ENCODE measurements around the gene RHBG. TPM values are rescaled to one million over a fixed set of nuclear protein-coding genes. Genes with fewer than 3 reads are reported as not detected.
A peak's percentile ranks its signal among the peaks of the same experiment; 100 is the strongest.
"Not testable (repeated sequence)": the region's sequence is repeated elsewhere in the genome, so short reads cannot be mapped to it uniquely, and the experiment has no call there.

RHBG gene
- total RNA-seq, 1 experiment from 2014 or later, result 4.0 TPM

DNA sequence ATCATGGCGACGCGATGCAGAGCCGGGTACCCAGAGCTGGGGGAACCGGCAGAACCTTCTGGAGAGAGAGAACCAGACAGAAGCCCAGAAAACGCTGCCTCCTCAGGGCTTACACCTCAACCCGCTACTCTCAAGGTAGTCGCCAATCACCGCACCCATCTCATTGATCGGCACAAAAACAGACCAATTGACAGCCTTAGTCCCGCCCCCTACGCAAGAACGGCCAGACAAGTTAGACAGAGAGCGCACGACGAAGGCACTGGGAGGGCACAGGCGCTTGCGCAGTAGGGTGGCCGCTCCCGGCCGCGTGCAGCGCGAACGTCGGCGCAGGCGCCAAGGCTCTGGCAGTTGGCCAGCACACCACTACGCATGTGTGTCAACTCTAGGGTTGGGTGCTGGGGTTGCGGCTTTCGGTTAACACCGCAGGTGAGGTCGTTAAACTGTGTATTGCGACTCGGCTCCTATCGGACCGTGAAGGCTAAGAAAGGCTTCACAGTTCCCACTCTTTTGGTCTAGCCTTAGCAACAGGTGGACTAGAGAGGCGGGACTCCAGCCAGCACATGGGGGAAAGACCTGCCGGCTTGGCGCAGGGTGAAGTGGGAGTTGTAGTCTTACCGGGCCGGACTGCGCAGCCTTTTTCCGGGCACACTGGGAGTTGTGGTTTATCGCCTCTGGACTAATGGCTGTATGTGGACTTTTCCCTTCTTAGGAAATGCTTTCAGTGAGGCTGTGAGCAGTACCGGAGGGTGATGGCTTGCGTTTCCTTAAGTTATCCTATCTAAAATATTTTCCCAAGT lies 30.6 kb upstream of the RHBG start, which contains the start of the genes CCT3 and TSACC:
Gene CCT3 (minus strand): TSS at position 113 of the 797 bp plus-strand sequence. CDS start 108 bp downstream, at position 5.
Gene TSACC (plus strand): TSS at position 347 of the 797 bp plus-strand sequence. CDS start 1,232 bp downstream, outside the sequence.
- Histone ChIP-seq H3K4me1 (replicated peaks; ENCODE audit: insufficient read depth) (peaks cover 18% of the 10 kb centered on the region), H3K4me3 (peak within 1 kb of the TSS; percentile 100), H3K4me2 (peak within 1 kb of the TSS; percentile 97), H3K27ac (peak within 1 kb of the TSS; percentile 63), H3K79me2 (ENCODE audit: low read depth) (peaks cover 45% of the 10 kb centered on the region), H3K36me3 (ENCODE audit: low read depth) (peaks cover 35% of the 10 kb centered on the region), H3K9me3 (ENCODE audit: insufficient read depth, low read depth) (no peaks in the 10 kb centered on the region), H3K27me3 (ENCODE audit: insufficient read depth, low read depth) (no peaks in the 10 kb centered on the region), H4K20me1 (ENCODE audit: insufficient read depth) (peaks cover 34% of the 10 kb centered on the region), H3F3A (ENCODE audit: insufficient read depth, low read depth) (peaks cover 37% of the 10 kb centered on the region; the same call in 1 of the 2 replicates), H3K9me2 (ENCODE audit: insufficient read depth) (no peaks in the 10 kb centered on the region), H2AFZ (peak within 1 kb of the TSS; percentile 85)
- BruUV-seq (replicated peaks), result no TSS peak
- TF ChIP-seq, protein P1, sequence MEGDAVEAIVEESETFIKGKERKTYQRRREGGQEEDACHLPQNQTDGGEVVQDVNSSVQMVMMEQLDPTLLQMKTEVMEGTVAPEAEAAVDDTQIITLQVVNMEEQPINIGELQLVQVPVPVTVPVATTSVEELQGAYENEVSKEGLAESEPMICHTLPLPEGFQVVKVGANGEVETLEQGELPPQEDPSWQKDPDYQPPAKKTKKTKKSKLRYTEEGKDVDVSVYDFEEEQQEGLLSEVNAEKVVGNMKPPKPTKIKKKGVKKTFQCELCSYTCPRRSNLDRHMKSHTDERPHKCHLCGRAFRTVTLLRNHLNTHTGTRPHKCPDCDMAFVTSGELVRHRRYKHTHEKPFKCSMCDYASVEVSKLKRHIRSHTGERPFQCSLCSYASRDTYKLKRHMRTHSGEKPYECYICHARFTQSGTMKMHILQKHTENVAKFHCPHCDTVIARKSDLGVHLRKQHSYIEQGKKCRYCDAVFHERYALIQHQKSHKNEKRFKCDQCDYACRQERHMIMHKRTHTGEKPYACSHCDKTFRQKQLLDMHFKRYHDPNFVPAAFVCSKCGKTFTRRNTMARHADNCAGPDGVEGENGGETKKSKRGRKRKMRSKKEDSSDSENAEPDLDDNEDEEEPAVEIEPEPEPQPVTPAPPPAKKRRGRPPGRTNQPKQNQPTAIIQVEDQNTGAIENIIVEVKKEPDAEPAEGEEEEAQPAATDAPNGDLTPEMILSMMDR (conservative IDR thresholded peaks at IDR 0.05), result no peak; the same call in 1 of the 2 replicates
- POLR2A ChIA-PET (ENCODE audit: unreplicated experiment), result interaction anchor here (1.2 kb wide), 1 partner anchor 119 kb away, joined by 4 read pairs; no protein-coding TSS in a partner anchor
- CTCF ChIA-PET, result interaction anchor here (0.6 to 0.8 kb wide), 2 partner anchors 22 to 298 kb away, joined by 3 to 4 read pairs; no protein-coding TSS in a partner anchor
- intact Hi-C loops (cut with micrococcal nuclease; ENCODE audit: unreplicated experiment), result no loop called here
- DNase-seq, result peak; percentile 97 to 99

DNA sequence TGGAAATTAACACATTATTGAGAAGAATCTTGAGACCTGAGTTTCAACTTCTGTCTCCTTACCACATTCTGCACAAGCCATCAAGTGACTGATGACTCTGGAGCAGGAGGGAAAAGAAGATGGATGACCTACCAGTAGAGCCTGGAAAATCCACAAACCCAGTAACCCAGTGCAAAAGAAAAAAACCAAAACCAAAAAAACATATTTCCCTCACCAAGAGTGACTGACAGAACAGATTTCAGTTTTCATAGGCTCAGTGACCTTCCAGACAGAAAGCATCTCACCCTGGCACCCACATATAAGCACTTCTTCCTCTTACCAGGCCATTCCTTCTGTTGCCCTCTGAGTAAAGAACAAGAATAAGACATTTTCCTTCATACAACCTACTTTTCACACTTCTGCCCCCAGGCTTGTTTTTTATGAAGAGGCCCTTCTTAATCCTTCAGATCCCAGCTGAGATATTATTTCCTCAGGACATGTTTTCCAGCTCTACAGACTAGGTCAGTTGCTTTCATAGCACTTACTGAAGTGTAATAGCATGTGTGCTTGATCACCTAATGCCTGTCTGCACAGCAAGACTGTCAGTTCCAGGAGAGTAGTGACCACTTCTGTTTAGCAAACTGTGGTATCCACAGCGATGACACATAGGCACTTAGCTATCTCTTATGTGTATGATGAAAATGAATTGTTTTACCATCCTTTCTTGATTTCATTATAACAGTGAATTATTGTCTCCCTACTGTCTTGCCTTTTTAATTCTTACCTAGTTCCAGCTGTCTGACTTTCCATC lies 26.6 kb upstream of the RHBG start:
- TF ChIP-seq EZH2 (IDR thresholded peaks at IDR 0.05; ENCODE audit: low read depth), result no peak
- TF ChIP-seq, protein P1 (conservative IDR thresholded peaks at IDR 0.05), result no peak
- Histone ChIP-seq H3K4me1 (replicated peaks; ENCODE audit: insufficient read depth) (0 out of 2 replicates have a peak, but pooled peaks cover 4% of the 10 kb centered on the region), H3K27ac (no peak overlapping the region), H2AFZ (no peak overlapping the region), H4K20me1 (ENCODE audit: insufficient read depth) (no peaks in the 10 kb centered on the region), H3K27me3 (ENCODE audit: insufficient read depth, low read depth) (no peaks in the 10 kb centered on the region), H3F3A (ENCODE audit: insufficient read depth, low read depth) (peaks cover 24% of the 10 kb centered on the region; the same call in 1 of the 2 replicates), H3K9me3 (ENCODE audit: insufficient read depth, low read depth) (no peaks in the 10 kb centered on the region), H3K36me3 (ENCODE audit: low read depth) (no peaks in the 10 kb centered on the region), H3K4me3 (no peak overlapping the region), H3K79me2 (ENCODE audit: low read depth) (peaks cover 7% of the 10 kb centered on the region), H3K4me2 (no peak overlapping the region), H3K9me2 (ENCODE audit: insufficient read depth) (no peaks in the 10 kb centered on the region)
- ChIA-PET POLR2A (ENCODE audit: unreplicated experiment) (interaction anchor here (0.6 kb wide), 1 partner anchor 257 kb away, joined by 3 read pairs; no protein-coding TSS in a partner anchor), CTCF (no interaction called here)
- intact Hi-C loops (cut with micrococcal nuclease; ENCODE audit: unreplicated experiment), result no loop called here
- no peak for DNase-seq
- no TSS peak for BruUV-seq (replicated peaks)

DNA sequence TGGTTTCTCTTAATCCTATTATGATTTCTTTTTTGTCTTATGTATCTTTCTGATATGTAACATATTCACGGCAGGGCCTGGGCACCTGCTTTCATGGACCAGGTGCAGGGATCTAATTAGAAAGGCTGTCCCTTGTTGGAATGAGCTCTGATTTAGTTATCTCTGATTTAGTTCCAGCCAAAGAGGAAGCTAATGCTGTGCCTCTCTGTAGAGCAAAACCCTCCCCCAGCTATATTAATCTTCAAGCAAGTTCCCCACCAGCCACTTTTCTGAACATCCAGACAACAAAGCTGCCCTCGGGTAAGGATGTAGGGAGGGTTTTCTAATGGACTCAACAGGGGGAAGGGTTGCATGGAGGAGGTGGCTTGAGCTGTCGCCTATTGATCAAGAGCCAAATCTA lies 24.6 kb upstream of the RHBG start:
- no peaks in the 10 kb centered on the region for H3K9me3 ChIP-seq (ENCODE audit: insufficient read depth, low read depth)
- TF ChIP-seq, protein P1 (conservative IDR thresholded peaks at IDR 0.05), result no peak
- TF ChIP-seq EZH2 (IDR thresholded peaks at IDR 0.05; ENCODE audit: low read depth), result no peak
- intact Hi-C loops (cut with micrococcal nuclease; ENCODE audit: unreplicated experiment), result no loop called here
- no peak overlapping the region for H3K27ac ChIP-seq
- H3F3A ChIP-seq (ENCODE audit: insufficient read depth, low read depth), result peaks cover 13% of the 10 kb centered on the region; the same call in 1 of the 2 replicates
- no TSS peak for BruUV-seq (replicated peaks)
- ChIA-PET POLR2A (ENCODE audit: unreplicated experiment) (interaction anchor here (0.6 kb wide), 1 partner anchor 15 kb away, joined by 4 read pairs; no protein-coding TSS in a partner anchor), CTCF (interaction anchor here (0.6 kb wide), 1 partner anchor 17 kb away, joined by 3 read pairs; no protein-coding TSS in a partner anchor)
- H3K9me2 ChIP-seq (ENCODE audit: insufficient read depth), result no peaks in the 10 kb centered on the region
- H3K27me3 ChIP-seq (ENCODE audit: insufficient read depth, low read depth), result no peaks in the 10 kb centered on the region
- no peaks in the 10 kb centered on the region for H3K79me2 ChIP-seq (ENCODE audit: low read depth)
- no peak for DNase-seq
- H3K4me3 ChIP-seq, result no peak overlapping the region
- H4K20me1 ChIP-seq (ENCODE audit: insufficient read depth), result no peaks in the 10 kb centered on the region
- 0 out of 2 replicates have a peak, but pooled peaks cover under 1% of the 10 kb centered on the region for H3K4me1 ChIP-seq (replicated peaks; ENCODE audit: insufficient read depth)
- H3K36me3 ChIP-seq (ENCODE audit: low read depth), result no peaks in the 10 kb centered on the region
- no peak overlapping the region for H3K4me2 ChIP-seq
- H2AFZ ChIP-seq, result no peak overlapping the region

DNA sequence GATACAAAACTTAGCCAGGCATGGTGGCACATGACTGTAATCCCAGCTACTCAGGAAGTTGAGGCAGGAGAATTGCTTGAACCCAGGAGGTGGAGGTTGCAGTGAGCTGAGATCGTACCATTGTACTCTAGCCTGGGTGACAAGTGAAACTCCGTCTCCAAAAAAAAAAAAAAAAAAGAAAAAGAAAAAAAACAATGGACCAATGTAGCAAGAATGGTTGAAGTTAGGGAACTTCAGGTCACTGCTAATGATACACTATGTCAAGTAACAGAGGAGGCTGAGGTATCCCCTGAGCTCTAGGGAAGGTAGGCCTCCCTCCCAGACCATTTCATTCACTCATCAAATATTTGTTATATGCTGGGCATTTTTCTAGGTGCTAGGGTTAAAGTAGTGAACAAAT lies 23.0 kb upstream of the RHBG start:
- H3K36me3 ChIP-seq (ENCODE audit: low read depth); H2AFZ ChIP-seq; H3K9me3 ChIP-seq (ENCODE audit: insufficient read depth, low read depth); H3K79me2 ChIP-seq (ENCODE audit: low read depth); H4K20me1 ChIP-seq (ENCODE audit: insufficient read depth); intact Hi-C loops (cut with micrococcal nuclease; ENCODE audit: unreplicated experiment); H3K27me3 ChIP-seq (ENCODE audit: insufficient read depth, low read depth); H3K4me1 ChIP-seq (replicated peaks; ENCODE audit: insufficient read depth); H3K9me2 ChIP-seq (ENCODE audit: insufficient read depth); H3K27ac ChIP-seq; H3K4me2 ChIP-seq; BruUV-seq (replicated peaks); H3K4me3 ChIP-seq; H3F3A ChIP-seq (ENCODE audit: insufficient read depth, low read depth); DNase-seq: not testable (repeated sequence)
- CTCF ChIA-PET, result interaction anchor here (0.6 kb wide), 1 partner anchor 23 kb away, joined by 4 read pairs; no protein-coding TSS in a partner anchor
- POLR2A ChIA-PET (ENCODE audit: unreplicated experiment), result interaction anchor here (0.7 kb wide), 1 partner anchor 1037 kb away, joined by 22 read pairs; the partner anchor contains the start of gene FDPS
